ENCODE results near the gene ARVCF.

Gene ARVCF

DNA sequence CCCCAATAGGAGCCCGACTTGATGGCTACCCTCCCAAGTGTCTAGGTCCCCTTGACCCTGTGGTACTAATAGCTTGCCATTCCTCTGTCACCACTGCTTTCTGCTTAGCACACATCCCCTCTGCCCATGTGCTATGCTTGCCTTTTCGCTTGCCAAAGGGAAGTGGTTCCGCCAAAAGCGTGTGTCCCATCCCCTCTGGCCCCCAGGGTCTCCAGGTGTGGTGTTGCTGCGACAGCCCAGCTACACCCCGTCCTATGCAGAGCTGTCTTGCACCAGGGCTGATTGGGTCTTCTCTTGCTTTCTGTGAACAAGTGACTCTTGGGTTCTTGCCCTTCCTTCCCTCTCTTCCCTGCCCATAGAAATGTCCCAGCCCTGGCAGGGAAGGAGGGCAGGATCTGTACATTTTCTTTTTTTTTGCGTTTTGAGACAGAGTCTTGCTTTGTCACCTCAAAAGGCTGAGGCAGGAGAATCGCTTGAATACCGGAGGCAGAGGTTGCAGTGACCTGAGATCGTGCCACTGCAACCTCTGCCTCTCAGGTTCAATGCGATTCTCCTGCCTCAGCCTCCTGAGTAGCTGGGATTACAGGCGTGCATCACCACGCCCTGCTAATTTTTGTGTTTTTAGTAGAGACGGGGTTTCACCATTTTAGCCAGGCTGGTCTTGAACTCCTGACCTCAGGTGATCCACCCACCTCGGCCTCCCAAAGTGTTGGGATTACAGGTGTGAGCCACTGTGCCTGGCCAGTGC is 8.2 kb upstream of the ARVCF start:
- TF ChIP-seq, protein P1, sequence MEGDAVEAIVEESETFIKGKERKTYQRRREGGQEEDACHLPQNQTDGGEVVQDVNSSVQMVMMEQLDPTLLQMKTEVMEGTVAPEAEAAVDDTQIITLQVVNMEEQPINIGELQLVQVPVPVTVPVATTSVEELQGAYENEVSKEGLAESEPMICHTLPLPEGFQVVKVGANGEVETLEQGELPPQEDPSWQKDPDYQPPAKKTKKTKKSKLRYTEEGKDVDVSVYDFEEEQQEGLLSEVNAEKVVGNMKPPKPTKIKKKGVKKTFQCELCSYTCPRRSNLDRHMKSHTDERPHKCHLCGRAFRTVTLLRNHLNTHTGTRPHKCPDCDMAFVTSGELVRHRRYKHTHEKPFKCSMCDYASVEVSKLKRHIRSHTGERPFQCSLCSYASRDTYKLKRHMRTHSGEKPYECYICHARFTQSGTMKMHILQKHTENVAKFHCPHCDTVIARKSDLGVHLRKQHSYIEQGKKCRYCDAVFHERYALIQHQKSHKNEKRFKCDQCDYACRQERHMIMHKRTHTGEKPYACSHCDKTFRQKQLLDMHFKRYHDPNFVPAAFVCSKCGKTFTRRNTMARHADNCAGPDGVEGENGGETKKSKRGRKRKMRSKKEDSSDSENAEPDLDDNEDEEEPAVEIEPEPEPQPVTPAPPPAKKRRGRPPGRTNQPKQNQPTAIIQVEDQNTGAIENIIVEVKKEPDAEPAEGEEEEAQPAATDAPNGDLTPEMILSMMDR (IDR thresholded peaks at IDR 0.05; ENCODE audit: low read length, missing control alignments) = no peak
- no peak overlapping the region for H3K4me3 ChIP-seq (replicated peaks; ENCODE audit: low read depth, low read length)
- DNase-seq (ENCODE audit: low read depth) = no peak

DNA sequence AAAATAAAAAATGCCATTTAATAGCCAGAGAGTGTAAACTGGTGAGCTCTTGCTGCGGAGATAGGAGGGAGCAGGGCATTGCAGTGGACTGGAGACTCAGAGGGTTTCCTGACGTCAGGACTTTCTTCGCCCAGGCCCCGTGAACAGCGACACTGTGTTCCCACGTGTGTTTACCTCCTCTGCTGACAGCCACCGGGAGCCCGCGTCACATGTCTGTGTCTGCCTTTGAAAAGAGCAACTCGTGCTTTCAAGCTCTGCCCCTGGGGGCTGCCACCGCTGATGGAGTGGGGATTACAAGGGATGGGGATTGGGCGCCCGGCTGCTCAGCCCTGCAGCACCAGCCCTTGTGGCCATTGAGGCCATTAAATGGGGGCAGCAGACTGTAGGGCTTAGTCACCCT is 7.6 kb upstream of the ARVCF start:
- TF ChIP-seq, protein P1 (IDR thresholded peaks at IDR 0.05; ENCODE audit: low read length, missing control alignments) = no peak
- DNase-seq (ENCODE audit: low read depth) = no peak
- H3K4me3 ChIP-seq (replicated peaks; ENCODE audit: low read depth, low read length) = no peak overlapping the region

DNA sequence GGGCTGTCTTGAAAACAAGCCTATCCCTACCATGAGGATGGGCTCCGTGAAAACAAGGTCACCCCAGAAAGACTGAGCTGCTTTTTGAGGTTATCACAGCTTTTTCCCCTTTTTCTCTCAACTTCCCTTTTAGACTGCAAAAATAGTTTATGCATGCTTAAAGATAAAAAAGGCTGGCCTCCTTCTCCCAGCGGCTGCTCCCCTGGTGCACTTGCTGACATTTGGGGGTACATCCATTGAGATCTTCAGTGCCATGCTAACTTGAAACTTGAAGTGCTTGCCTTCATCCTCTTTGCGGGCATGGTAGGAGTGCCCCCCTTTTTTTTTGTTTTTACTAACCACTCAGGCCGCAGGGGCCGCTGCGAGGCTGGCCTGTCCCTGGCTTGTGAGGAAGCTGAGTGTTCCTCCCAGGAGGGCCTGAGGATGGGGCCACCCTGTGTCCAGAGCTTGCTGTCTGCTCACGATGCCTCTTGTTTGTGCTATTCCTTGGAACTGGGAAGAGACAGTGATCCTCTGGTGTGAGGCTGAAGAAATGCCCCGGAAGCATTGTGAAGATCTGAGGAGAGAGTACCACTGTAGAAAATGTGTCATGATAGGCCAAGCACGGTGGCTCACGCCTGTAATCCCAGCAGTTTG is 6.5 kb upstream of the ARVCF start:
- TF ChIP-seq, protein P1 (IDR thresholded peaks at IDR 0.05; ENCODE audit: low read length, missing control alignments) = no peak
- no peak overlapping the region for H3K4me3 ChIP-seq (replicated peaks; ENCODE audit: low read depth, low read length)
- no peak for DNase-seq (ENCODE audit: low read depth)

DNA sequence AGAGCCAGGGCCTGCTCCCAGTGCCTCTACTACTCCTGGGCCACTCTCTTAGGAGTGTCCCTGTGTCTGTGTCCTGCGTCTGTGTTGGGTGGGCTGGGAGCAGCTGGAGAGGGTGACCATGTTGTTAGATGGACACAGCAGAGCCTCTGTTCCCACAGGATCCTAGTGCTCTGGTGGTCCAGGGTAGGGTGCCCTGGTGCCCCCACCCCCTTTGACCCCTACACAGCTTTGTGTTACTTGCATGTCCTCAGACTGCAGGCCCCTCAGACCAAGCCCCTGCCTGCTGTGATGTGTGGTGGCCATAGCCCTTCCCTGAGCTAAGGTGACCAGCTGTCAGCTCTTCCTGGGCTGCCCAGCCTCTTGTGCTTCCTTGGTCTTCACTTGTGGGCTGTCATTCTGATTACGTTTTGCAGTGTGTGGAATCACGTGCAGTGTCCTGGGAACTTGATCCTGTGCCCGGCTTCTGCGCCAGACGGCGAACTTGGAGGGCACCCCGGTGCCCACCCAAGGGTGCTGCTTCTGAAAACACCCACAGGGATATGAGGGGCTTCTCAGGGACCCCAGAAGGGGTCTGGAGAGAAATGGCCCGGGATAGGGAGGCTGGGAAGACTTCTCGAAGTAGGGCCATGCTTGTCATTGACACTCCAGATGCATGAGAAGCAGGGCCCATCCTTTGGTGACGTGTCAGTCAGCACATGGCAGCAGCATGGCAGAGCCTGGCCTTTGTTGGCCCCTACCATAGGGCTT is 5.8 kb upstream of the ARVCF start:
- peak overlapping the region; percentile 92 for H3K4me3 ChIP-seq (replicated peaks; ENCODE audit: low read depth, low read length)
- TF ChIP-seq, protein P1 (IDR thresholded peaks at IDR 0.05; ENCODE audit: low read length, missing control alignments) = no peak
- DNase-seq (ENCODE audit: low read depth) = no peak

DNA sequence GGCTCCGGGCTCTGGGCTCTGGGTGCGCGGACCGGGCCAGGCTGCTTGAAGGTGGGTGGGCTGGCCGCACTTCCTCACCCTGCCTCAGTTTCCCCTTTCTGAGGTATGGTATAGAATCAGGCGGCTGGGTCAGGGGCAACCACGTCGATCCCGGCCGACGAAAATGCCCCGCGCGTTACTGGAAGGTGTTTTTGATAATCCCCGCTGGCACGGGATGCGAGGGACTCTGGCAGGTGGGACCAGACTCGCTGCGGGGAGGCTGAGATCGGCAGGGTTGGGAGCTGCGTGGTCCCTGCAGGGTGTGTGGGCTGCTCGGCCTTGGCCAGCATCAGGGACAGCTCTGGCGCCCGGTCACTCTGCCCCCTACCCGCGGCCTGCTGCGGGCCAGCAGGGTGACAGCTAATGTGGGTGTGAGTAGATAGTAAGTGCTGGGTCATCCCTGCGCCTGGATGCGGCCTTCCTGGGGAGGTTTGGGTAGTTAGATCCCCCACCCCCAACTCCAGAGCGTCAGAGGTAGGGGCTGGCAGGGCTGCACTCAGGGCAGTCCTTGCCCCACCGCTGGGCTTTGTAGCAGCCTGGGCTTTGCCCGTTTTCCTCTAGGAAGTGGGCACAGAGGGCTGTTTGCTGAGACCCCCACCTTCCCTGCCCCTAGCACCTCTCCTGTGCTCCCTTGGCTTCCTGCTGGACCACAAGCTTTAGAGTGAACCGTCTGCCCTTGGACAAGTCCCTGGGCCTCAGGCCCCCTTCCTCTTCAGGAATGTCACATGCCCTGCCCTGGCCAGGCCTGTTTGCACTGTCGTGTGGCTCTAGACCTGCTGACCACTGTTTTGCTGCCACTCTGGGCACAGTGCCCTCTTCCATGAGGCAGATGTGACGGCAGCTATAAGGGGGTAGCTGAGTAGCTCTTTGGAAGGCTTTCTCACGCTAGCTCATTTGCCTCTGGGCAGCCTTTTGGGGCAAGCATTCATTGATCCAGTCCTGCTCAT is 4.9 kb upstream of the ARVCF start:
- DNase-seq (ENCODE audit: low read depth) = peak; percentile 46
- TF ChIP-seq, protein P1 (IDR thresholded peaks at IDR 0.05; ENCODE audit: low read length, missing control alignments) = no peak
- H3K4me3 ChIP-seq (replicated peaks; ENCODE audit: low read depth, low read length) = peak overlapping the region; percentile 92

DNA sequence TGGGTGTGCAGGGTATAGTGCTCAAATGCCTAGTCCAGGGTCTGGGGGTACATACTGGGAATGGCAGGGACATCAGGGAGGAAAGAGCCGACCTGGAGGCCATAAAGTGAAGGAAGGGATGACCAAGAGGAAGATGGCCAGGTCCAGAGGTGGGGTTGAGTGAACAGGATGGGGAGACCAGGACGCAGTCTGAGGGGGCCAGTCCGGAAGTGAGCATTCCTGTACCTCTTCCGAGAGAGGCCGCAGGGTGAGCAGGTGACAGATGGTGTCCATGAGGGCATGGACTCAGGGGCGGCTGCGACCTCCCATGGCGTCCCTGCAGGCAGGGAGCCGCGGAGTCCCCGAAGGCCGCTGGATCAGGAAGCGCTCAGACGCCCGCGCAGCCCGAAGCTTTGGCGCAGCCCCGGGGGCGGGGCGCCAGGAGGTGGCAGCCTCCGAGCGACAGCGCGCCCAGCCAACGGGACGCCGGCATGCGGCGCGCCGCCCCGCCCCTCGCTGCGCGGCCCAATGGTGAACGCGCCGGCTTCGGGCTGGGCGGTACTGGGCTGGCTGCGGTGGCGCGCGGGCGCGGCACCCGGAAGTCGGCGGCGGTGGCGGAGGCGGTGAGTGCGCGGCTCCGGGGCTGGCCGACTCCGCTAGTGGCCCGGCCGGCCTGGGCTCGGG is 4.0 kb upstream of the ARVCF start, which contains the start of gene TANGO2:
TANGO2 (plus strand) TSS at position 578 of the 663 bp plus-strand sequence. CDS start 15,689 bp downstream, outside the sequence.
- peak within 1 kb of the TSS; percentile 92 for H3K4me3 ChIP-seq (replicated peaks; ENCODE audit: low read depth, low read length)
- TF ChIP-seq, protein P1 (IDR thresholded peaks at IDR 0.05; ENCODE audit: low read length, missing control alignments) = no peak
- DNase-seq (ENCODE audit: low read depth) = peak; percentile 87
